ENCODE results near the gene SPNS3. TPM values are rescaled to one million over a fixed set of nuclear protein-coding genes. Genes with fewer than 3 reads are reported as not detected.
A peak's percentile ranks its signal among the peaks of the same experiment; 100 is the strongest.

SPNS3 gene
- total and polyA plus RNA-seq, 8 donors, result 0.37 to 0.92 (median 0.54) TPM; not detected in 4

- intact Hi-C loops (cut with DNase I; ENCODE audit: low total_unique reads), result no loop called here
- H3K27ac ChIP-seq, result peak overlapping the region in 4 of 5 donors; percentile 65 to 77 (median 72)
- peaks cover 36 to 77% (median 62%) of the 10 kb centered on the region in 4 donors for H3K4me1 ChIP-seq
- no peak overlapping the region for H3K4me3 ChIP-seq
- no peaks in the 10 kb centered on the region for H3K9me3 ChIP-seq
- no peak for DNase-seq
- peaks cover 17 to 55% (median 37%) of the 10 kb centered on the region in 4 donors for H3K36me3 ChIP-seq
- 56 to 78% (median 70%) methylated on average over 13 to 27 of the region's 27 CpGs for WGBS, 5 donors
- peaks cover 0 to 9% (median 0%) of the 10 kb centered on the region in 3 donors for H3K27me3 ChIP-seq
- TF ChIP-seq POLR2AphosphoS5 (IDR thresholded peaks at IDR 0.05), result peak in 1 of 3 donors; percentile 2
- no peak for TF ChIP-seq CTCF (IDR thresholded peaks at IDR 0.05)
Observed at GRCh38 chr17:4534928-4535666, 101.4 kb downstream of the SPNS3 start.

DNA sequence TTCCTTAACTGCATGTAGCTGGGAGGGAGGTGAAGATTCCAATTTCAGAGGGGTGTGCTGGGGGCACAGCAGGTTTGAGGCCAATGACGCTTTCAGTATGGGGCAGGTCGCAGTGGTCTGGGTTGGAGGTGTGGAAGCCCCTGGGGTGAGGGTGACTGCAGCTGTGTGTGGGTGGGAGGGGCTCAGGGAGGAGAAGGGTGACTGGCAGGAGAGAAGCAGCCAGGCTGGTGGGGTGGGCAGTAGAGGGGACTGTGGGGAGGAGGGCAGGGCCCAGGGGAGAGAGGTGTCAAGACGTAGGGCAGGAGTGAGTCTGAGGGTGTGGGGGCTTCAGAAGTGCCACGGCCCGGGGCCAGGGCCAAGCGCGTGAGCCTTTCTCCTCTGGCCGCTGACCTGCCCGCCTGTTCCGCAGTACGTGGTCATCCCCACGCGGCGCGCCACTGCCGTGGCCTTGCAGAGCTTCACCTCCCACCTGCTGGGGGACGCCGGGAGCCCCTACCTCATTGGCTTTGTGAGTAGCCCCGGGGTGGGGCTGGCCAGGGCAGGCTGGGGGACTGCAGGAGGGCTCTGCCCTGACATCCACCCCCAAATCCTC is 102.0 kb downstream of the SPNS3 start:
- peaks cover 36 to 83% (median 66%) of the 10 kb centered on the region in 4 donors for H3K4me1 ChIP-seq
- 63 to 89% (median 77%) methylated on average over 11 to 19 of the region's 19 CpGs for WGBS, 5 donors

DNA sequence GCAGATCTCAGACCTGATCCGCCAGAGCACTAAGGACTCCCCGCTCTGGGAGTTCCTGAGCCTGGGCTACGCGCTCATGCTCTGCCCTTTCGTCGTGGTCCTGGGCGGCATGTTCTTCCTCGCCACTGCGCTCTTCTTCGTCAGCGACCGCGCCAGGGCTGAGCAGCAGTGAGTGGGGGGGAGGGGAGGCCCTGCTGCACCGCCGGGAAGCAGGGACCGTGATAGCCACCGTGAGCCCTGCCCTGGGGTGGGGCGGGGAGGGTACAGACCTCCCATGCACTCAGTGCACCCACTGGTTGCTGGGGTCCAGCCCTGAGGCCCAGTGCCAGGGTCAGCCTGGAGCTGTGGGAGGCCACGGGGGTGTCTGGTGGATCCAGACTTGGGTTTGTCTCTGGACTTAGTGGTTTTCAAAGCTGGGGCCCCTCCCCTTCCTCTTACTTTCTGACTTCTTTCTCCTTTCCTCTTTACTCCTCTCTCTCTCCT is 102.6 kb downstream of the SPNS3 start:
- TF ChIP-seq POLR2A (IDR thresholded peaks at IDR 0.05) (no peak), EP300 (IDR thresholded peaks at IDR 0.05) (no peak)
- Histone ChIP-seq H3K4me1 (peaks cover 41 to 86% (median 70%) of the 10 kb centered on the region in 4 donors), H3K9me3 (no peaks in the 10 kb centered on the region), H3K36me3 (peaks cover 19 to 63% (median 46%) of the 10 kb centered on the region in 4 donors), H3K4me3 (peak overlapping the region in 1 of 4 donors; percentile 13), H3K27ac (peak overlapping the region in 4 of 5 donors; percentile 58 to 77 (median 68)), H3K27me3 (peaks cover 0 to 9% (median 0%) of the 10 kb centered on the region in 3 donors)
- intact Hi-C loops (cut with DNase I; ENCODE audit: low total_unique reads), result no loop called here
- 55 to 72% (median 65%) methylated on average over 3 to 19 of the region's 19 CpGs for WGBS, 5 donors
- DNase-seq, result no peak

More for the DNA sequence above, 102.0 kb downstream of the SPNS3 start:
- H3K4me3 ChIP-seq, result no peak overlapping the region
- H3K27ac ChIP-seq, result peak overlapping the region; percentile 10 to 77 (median 70)
- intact Hi-C loops (cut with DNase I; ENCODE audit: low total_unique reads), result no loop called here
- H3K36me3 ChIP-seq, result peaks cover 19 to 61% (median 43%) of the 10 kb centered on the region in 4 donors
- peaks cover 0 to 9% (median 0%) of the 10 kb centered on the region in 3 donors for H3K27me3 ChIP-seq
- no peaks in the 10 kb centered on the region for H3K9me3 ChIP-seq
- no peak for TF ChIP-seq CTCF (IDR thresholded peaks at IDR 0.05)
- no peak for TF ChIP-seq POLR2AphosphoS5 (IDR thresholded peaks at IDR 0.05)
- no peak for TF ChIP-seq EP300 (IDR thresholded peaks at IDR 0.05)
- no peak for TF ChIP-seq POLR2A (IDR thresholded peaks at IDR 0.05)
- no peak for DNase-seq

GRCh38 chr17:4536742-4537411 is 103.1 kb downstream of the SPNS3 start:
- H3K9me3 ChIP-seq, result no peaks in the 10 kb centered on the region
- peaks cover 47 to 86% (median 75%) of the 10 kb centered on the region in 4 donors for H3K4me1 ChIP-seq
- WGBS, 5 donors, result 42 to 68% (median 63%) methylated on average over 15 to 18 of the region's 18 CpGs
- no peak for TF ChIP-seq CTCF (IDR thresholded peaks at IDR 0.05)
- TF ChIP-seq POLR2AphosphoS5 (IDR thresholded peaks at IDR 0.05), result no peak
- no peak for TF ChIP-seq POLR2A (IDR thresholded peaks at IDR 0.05)
- TF ChIP-seq EP300 (IDR thresholded peaks at IDR 0.05), result no peak
- no peak for DNase-seq
- H3K27me3 ChIP-seq, result peaks cover 0 to 9% (median 0%) of the 10 kb centered on the region in 3 donors
- intact Hi-C loops (cut with DNase I; ENCODE audit: low total_unique reads), result no loop called here
- peaks cover 22 to 67% (median 51%) of the 10 kb centered on the region in 4 donors for H3K36me3 ChIP-seq
- no peak overlapping the region for H3K4me3 ChIP-seq
- peak overlapping the region; percentile 3 to 77 (median 65) for H3K27ac ChIP-seq

Other genes starting within 250 kb of the SPNS3 start
- gene ANKFY1, start 170.0 kb upstream of the SPNS3 start, total RNA-seq, result 10 to 100 TPM; 38.2 to 61.0 (median 45.1) TPM
- 1 to 10 TPM; 6.4 to 8.6 (median 7.8) TPM for gene ANKFY1, start 170.0 kb upstream of the SPNS3 start, polyA plus RNA-seq
- 10 to 100 TPM; 37.9 to 91.0 (median 44.6) TPM for gene UBE2G1, start 67.3 kb upstream of the SPNS3 start, total RNA-seq
- gene UBE2G1, start 67.3 kb upstream of the SPNS3 start, polyA plus RNA-seq, result 10 to 100 TPM; 14.0 to 25.7 (median 16.4) TPM
- gene SPNS2, start 64.9 kb downstream of the SPNS3 start, total RNA-seq, result 10 to 100 TPM in 4 of 5 donors, 1 to 10 TPM in 1; 4.1 to 67.7 (median 27.7) TPM
- 10 to 100 TPM; 13.7 to 30.0 (median 20.3) TPM for gene SPNS2, start 64.9 kb downstream of the SPNS3 start, polyA plus RNA-seq
- gene MYBBP1A, start 121.4 kb downstream of the SPNS3 start, total RNA-seq, result 100 to 1,000 TPM in 2 of 5 donors, 10 to 100 TPM in 3; 38.6 to 237 (median 73.2) TPM
- gene MYBBP1A, start 121.4 kb downstream of the SPNS3 start, polyA plus RNA-seq, result 10 to 100 TPM; 14.1 to 32.2 (median 21.5) TPM
- 100 to 1,000 TPM in 1 of 5 donors, 10 to 100 TPM in 3, 1 to 10 TPM in 1; 5.8 to 147 (median 11.6) TPM for gene GGT6, start 126.6 kb downstream of the SPNS3 start, total RNA-seq
- 10 to 100 TPM in 2 of 3 donors, 1 to 10 TPM in 1; 4.4 to 22.2 (median 18.8) TPM for gene GGT6, start 126.6 kb downstream of the SPNS3 start, polyA plus RNA-seq
- 1 to 10 TPM in 2 of 5 donors, not detected in 3; 1.1 to 1.9 TPM for gene SMTNL2, start 150.6 kb downstream of the SPNS3 start, total RNA-seq
- gene SMTNL2, start 150.6 kb downstream of the SPNS3 start, polyA plus RNA-seq, result 1 to 10 TPM in 1 of 3 donors, under 1 TPM in 1, not detected in 1; 0.50 to 1.9 TPM
- 1 to 10 TPM in 2 of 5 donors, not detected in 3; 1.2 to 3.1 TPM for gene ALOX15, start 207.7 kb downstream of the SPNS3 start, total RNA-seq
- gene ALOX15, start 207.7 kb downstream of the SPNS3 start, polyA plus RNA-seq, result under 1 TPM in 1 of 3 donors, not detected in 2; 0.03 TPM